Measurements from ENCODE around the gene ROBO3. TPM values are rescaled to one million over a fixed set of nuclear protein-coding genes. Genes with fewer than 3 reads are reported as not detected.

ROBO3 gene
- total RNA-seq, 1 experiment from 2014 or later: 30.7 TPM

DNA sequence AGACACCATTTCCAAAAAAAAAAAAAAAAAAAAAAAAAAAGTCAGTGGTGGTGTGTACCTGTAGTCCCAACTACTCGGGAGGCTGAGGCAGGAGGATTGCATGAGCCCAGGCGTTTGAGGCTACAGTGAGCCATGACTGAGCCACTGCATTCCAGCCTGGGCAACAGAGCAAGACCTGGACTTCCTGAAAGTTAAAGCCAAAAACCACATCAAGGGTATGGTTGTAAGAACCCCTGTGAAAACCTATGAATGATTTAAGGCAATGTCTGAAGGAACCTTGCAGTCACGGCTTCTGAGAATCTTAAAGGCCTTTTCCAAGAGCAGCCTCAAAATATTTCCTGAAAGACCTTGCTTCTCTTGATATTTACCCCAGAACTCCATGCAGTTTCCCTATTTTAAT, 34.5 kb upstream of the ROBO3 start:
- ATAC-seq (no peak), DNase-seq (ENCODE audit: low read depth, low spot score) (no peak)
- Histone ChIP-seq H2AFZ (ENCODE audit: low read depth, low read length, poor library complexity, severe bottlenecking) (no peak overlapping the region), H3K4me1 (ENCODE audit: control insufficient read depth in 1 of 2, insufficient read depth in 2 of 2, low read length in 2 of 2) (no peaks in the 10 kb centered on the region), H3K36me3 (ENCODE audit: control insufficient read depth in 1 of 2, insufficient read depth in 2 of 2, low read length in 2 of 2) (no peaks in the 10 kb centered on the region), H3K27me3 (ENCODE audit: insufficient read depth, low read length) (no peaks in the 10 kb centered on the region), H3K9me3 (ENCODE audit: control insufficient read depth in 1 of 2, insufficient read depth in 1 of 2, low read depth in 1 of 2, low read length in 2 of 2) (no peaks in the 10 kb centered on the region), H4K20me1 (ENCODE audit: insufficient read depth) (no peaks in the 10 kb centered on the region), H3K27ac (ENCODE audit: low read depth, low read length) (no peak overlapping the region), H3K9me2 (ENCODE audit: insufficient read depth) (no peaks in the 10 kb centered on the region), H3K9ac (ENCODE audit: low read length) (no peak overlapping the region), H3K4me3 (replicated peaks in 1 of 2; ENCODE audit: low read depth in 1 of 2, low read length in 2 of 2) (no peak overlapping the region), H3K4me2 (ENCODE audit: low read length) (no peak overlapping the region), H3K79me2 (ENCODE audit: insufficient read depth, low read length) (no peaks in the 10 kb centered on the region)
- CTCF ChIA-PET: no interaction called here
- RAD21 ChIA-PET (ENCODE audit: low non-redundant PET in 1 of 2, low total read pairs in 2 of 2, uncharacterized antibody in 2 of 2, unreplicated experiment in 2 of 2): interaction anchor here in 1 of 2 experiments (0.7 kb wide), 1 partner anchor 31 kb away, joined by 3 read pairs; no protein-coding TSS in a partner anchor
- BruUV-seq (replicated peaks): no TSS peak
- POLR2A ChIA-PET: no interaction called here
- intact Hi-C loops (cut with micrococcal nuclease): loop anchor here (10.0 kb wide), 1 partner anchor 416 kb away; no protein-coding TSS in a partner anchor
- TF ChIP-seq YY1 (IDR thresholded peaks at IDR 0.05; ENCODE audit: extremely low read depth, insufficient replicate concordance, low read depth, low read length) (no peak), FOSL1 (IDR thresholded peaks at IDR 0.05; ENCODE audit: low read depth) (no peak), ZFX (IDR thresholded peaks at IDR 0.05) (no peak), EZH2 (IDR thresholded peaks at IDR 0.05) (no peak), EGR1 (IDR thresholded peaks at IDR 0.05; ENCODE audit: low read depth) (no peak), CBX3 (IDR thresholded peaks at IDR 0.05; ENCODE audit: low read depth) (no peak), ZBTB33 (IDR thresholded peaks at IDR 0.05; ENCODE audit: extremely low read depth, insufficient replicate concordance, low read length) (no peak), ZNF274 (IDR thresholded peaks at IDR 0.05; ENCODE audit: low read depth, low read length) (no peak), SRF (IDR thresholded peaks at IDR 0.05; ENCODE audit: low read depth) (no peak), ATF3 (IDR thresholded peaks at IDR 0.05) (no peak), MAX (IDR thresholded peaks at IDR 0.05) (no peak), ELF1 (IDR thresholded peaks at IDR 0.05; ENCODE audit: borderline replicate concordance, low read depth) (no peak), POLR2A (IDR thresholded peaks at IDR 0.05; ENCODE audit: borderline replicate concordance, extremely low read depth, insufficient read depth, insufficient read length) (no peak), EZH2phosphoT487 (IDR thresholded peaks at IDR 0.05; ENCODE audit: borderline replicate concordance) (no peak), TCF7L2 (IDR thresholded peaks at IDR 0.05; ENCODE audit: borderline replicate concordance, extremely low read depth, insufficient read depth, insufficient read length) (no peak), SP1 (IDR thresholded peaks at IDR 0.05; ENCODE audit: low read depth) (no peak), SIN3A (IDR thresholded peaks at IDR 0.05; ENCODE audit: low read depth) (no peak), RAD21 (IDR thresholded peaks at IDR 0.05; ENCODE audit: low read depth) (no peak)
- TF ChIP-seq, protein P1, sequence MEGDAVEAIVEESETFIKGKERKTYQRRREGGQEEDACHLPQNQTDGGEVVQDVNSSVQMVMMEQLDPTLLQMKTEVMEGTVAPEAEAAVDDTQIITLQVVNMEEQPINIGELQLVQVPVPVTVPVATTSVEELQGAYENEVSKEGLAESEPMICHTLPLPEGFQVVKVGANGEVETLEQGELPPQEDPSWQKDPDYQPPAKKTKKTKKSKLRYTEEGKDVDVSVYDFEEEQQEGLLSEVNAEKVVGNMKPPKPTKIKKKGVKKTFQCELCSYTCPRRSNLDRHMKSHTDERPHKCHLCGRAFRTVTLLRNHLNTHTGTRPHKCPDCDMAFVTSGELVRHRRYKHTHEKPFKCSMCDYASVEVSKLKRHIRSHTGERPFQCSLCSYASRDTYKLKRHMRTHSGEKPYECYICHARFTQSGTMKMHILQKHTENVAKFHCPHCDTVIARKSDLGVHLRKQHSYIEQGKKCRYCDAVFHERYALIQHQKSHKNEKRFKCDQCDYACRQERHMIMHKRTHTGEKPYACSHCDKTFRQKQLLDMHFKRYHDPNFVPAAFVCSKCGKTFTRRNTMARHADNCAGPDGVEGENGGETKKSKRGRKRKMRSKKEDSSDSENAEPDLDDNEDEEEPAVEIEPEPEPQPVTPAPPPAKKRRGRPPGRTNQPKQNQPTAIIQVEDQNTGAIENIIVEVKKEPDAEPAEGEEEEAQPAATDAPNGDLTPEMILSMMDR (IDR thresholded peaks at IDR 0.05 in 2 of 3, conservative IDR thresholded peaks at IDR 0.05 in 1 of 3; ENCODE audit: borderline replicate concordance in 1 of 3, insufficient read depth in 1 of 3, low read depth in 2 of 3, low read length in 2 of 3): no peak
- TF ChIP-seq, protein P2, sequence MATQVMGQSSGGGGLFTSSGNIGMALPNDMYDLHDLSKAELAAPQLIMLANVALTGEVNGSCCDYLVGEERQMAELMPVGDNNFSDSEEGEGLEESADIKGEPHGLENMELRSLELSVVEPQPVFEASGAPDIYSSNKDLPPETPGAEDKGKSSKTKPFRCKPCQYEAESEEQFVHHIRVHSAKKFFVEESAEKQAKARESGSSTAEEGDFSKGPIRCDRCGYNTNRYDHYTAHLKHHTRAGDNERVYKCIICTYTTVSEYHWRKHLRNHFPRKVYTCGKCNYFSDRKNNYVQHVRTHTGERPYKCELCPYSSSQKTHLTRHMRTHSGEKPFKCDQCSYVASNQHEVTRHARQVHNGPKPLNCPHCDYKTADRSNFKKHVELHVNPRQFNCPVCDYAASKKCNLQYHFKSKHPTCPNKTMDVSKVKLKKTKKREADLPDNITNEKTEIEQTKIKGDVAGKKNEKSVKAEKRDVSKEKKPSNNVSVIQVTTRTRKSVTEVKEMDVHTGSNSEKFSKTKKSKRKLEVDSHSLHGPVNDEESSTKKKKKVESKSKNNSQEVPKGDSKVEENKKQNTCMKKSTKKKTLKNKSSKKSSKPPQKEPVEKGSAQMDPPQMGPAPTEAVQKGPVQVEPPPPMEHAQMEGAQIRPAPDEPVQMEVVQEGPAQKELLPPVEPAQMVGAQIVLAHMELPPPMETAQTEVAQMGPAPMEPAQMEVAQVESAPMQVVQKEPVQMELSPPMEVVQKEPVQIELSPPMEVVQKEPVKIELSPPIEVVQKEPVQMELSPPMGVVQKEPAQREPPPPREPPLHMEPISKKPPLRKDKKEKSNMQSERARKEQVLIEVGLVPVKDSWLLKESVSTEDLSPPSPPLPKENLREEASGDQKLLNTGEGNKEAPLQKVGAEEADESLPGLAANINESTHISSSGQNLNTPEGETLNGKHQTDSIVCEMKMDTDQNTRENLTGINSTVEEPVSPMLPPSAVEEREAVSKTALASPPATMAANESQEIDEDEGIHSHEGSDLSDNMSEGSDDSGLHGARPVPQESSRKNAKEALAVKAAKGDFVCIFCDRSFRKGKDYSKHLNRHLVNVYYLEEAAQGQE (IDR thresholded peaks at IDR 0.05; ENCODE audit: low read depth): no peak
